GM23248 (cell line): ENCODE measurements around the gene XPO4.

Source experiments
- EZH2 ChIP-seq: fragments of 200-600 bp; sonication (generic); IDR thresholded peaks from 2 replicates; pipeline ENCODE4 v1.6.1; 2018; ENCODE audit warnings: antibody characterized with exemption, mild to moderate bottlenecking; ENCODE audit not compliant: insufficient read depth, poor library complexity, severe bottlenecking
- EZH2phosphoT487 ChIP-seq: fragments of 200-600 bp; sonication (generic); IDR thresholded peaks from 2 replicates; pipeline ENCODE4 v1.6.1; 2018; ENCODE audit warnings: antibody characterized with exemption, moderate library complexity, mild to moderate bottlenecking, low read depth; ENCODE audit not compliant: insufficient read depth

DNA sequence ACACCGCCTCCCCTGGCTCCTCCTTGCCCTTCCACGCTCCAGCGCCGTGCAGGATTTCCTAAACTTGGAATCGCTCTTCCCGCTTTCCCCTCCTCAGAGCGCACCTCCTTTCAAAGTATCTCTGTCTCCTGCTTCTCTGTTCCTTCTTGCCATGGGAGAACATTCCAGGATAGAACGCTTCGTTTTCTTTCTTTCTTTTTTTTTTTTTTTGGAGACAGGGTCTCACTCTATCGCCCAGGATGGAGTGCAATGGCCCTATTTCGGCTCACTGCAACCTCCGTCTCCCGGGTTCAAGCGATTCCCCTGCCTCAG lies 574 bp upstream of the XPO4 start:
- TF ChIP-seq EZH2 (no peak), EZH2phosphoT487 (no peak)
